Endodermal cell (in vitro differentiated cells): ENCODE results near the gene GRIA4. TPM values are rescaled to one million over a fixed set of nuclear protein-coding genes. Genes with fewer than 3 reads are reported as not detected.

ENCODE experiments used
- DNase-seq: peaks from one replicate; pipeline ENCODE4 v3.0.0-alpha.2; 2017
- H3K27ac ChIP-seq: 2 replicates; pipeline ENCODE4 v1.5.1; 2013; ENCODE audit warnings: mild to moderate bottlenecking, low read depth, low read length, moderate library complexity
- H3K27me3 ChIP-seq: 2 replicates; pipeline ENCODE4 v1.6.1; 2013; ENCODE audit warnings: mild to moderate bottlenecking, low read length, moderate library complexity; ENCODE audit not compliant: insufficient read depth, control insufficient read depth, poor library complexity, severe bottlenecking
- H3K36me3 ChIP-seq: 2 replicates; pipeline ENCODE4 v1.7.0; 2013; ENCODE audit warnings: mild to moderate bottlenecking, low read length, moderate library complexity; ENCODE audit not compliant: control insufficient read depth, insufficient read depth
- H3K4me1 ChIP-seq: one replicate; pipeline ENCODE4 v1.7.0; 2013; ENCODE audit warnings: low read length; ENCODE audit not compliant: control insufficient read depth, insufficient read depth
- H3K4me3 ChIP-seq: 2 replicates; pipeline ENCODE4 v1.5.1; 2013; ENCODE audit warnings: mild to moderate bottlenecking, low read length, moderate library complexity
- H3K9ac ChIP-seq: 2 replicates; pipeline ENCODE4 v1.6.1; 2013; ENCODE audit warnings: mild to moderate bottlenecking, low read length, moderate library complexity; ENCODE audit not compliant: poor library complexity, severe bottlenecking; ENCODE audit errors: extremely low read depth
- H3K9me3 ChIP-seq: 2 replicates; pipeline ENCODE4 v1.6.1; 2013; ENCODE audit warnings: mild to moderate bottlenecking, low read length, moderate library complexity; ENCODE audit not compliant: control insufficient read depth
- H3K27ac Mint-ChIP-seq: 2 replicates; pipeline ENCODE4 v1.8.0; 2020; ENCODE audit warnings: mixed read lengths
- H3K27me3 Mint-ChIP-seq: 2 replicates; pipeline ENCODE4 v1.8.0; 2021; ENCODE audit warnings: mild to moderate bottlenecking, mixed read lengths; ENCODE audit not compliant: insufficient read depth
- H3K36me3 Mint-ChIP-seq: 2 replicates; pipeline ENCODE4 v1.8.0; 2020; ENCODE audit warnings: low read depth, mixed read lengths
- H3K4me1 Mint-ChIP-seq: 2 replicates; pipeline ENCODE4 v1.8.0; 2020; ENCODE audit warnings: mixed read lengths
- H3K4me3 Mint-ChIP-seq: 2 replicates; pipeline ENCODE4 v1.8.0; 2020; ENCODE audit warnings: mild to moderate bottlenecking, moderate library complexity, mixed read lengths
- H3K9me3 Mint-ChIP-seq: 2 replicates; pipeline ENCODE4 v1.8.0; 2020; ENCODE audit warnings: mild to moderate bottlenecking, mixed read lengths
- CTCF ChIP-seq: fragments of 200-600 bp; sonication (generic); conservative IDR thresholded peaks from 2 replicates; pipeline ENCODE4 v1.5.0; 2021; ENCODE audit warnings: antibody characterized with exemption, mild to moderate bottlenecking
- WGBS, 2 experiments: methylation state at CpG; one replicate each; pipeline versions ENCODE4 v1.1.5 to v1.1.7; 2013; ENCODE audit warnings: missing lambda C conversion rate in 2 of 2, mixed read lengths in 1 of 2; ENCODE audit not compliant: insufficient coverage in 1 of 2, insufficient read length in 1 of 2; 5-methylcytosine and 5-hydroxymethylcytosine counted together
- total RNA-seq, 2 donors: library from RNA; stranded (reverse); fragmentation: NEBNext Ultra II Directional in 1 of 2; extraction: Animal tissue kit (Norgen Biotek cat#: 25700) in 1 of 2; gene quantifications; 2 replicates in 1 of 2; 3 replicates in 1 of 2; pipeline ENCODE4 v1.2.1, GENCODE V29; 2021

Gene GRIA4
- total RNA-seq, 2 donors from 2014 or later, result 0.18 to 0.37 TPM

- Mint-ChIP-seq H3K36me3 (no peaks in the 10 kb centered on the region), H3K9me3 (no peaks in the 10 kb centered on the region)
These were observed 339.2 kb downstream of the GRIA4 start for GRCh38 chr11:105948918-105949590.

GRCh38 chr11:105953886-105954285 lies 344.0 kb downstream of the GRIA4 start:
- H3K4me1 ChIP-seq, result no peaks in the 10 kb centered on the region
- no peaks in the 10 kb centered on the region for H3K9me3 ChIP-seq
- H3K27me3 ChIP-seq, result no peaks in the 10 kb centered on the region
- no peak overlapping the region for H3K27ac ChIP-seq
- Mint-ChIP-seq H3K27me3 (no peaks in the 10 kb centered on the region), H3K4me3 (no peak overlapping the region), H3K4me1 (no peaks in the 10 kb centered on the region), H3K9me3 (peaks cover 14% of the 10 kb centered on the region), H3K36me3 (no peaks in the 10 kb centered on the region), H3K27ac (no peak overlapping the region)
- no peak for TF ChIP-seq CTCF
- no peak overlapping the region for H3K9ac ChIP-seq
- DNase-seq, result no peak
- no peaks in the 10 kb centered on the region for H3K36me3 ChIP-seq
- H3K4me3 ChIP-seq, result no peak overlapping the region

More at GRCh38 chr11:105948918-105949590, 339.2 kb downstream of the GRIA4 start:
- Mint-ChIP-seq H3K27ac (no peak overlapping the region), H3K4me1 (no peaks in the 10 kb centered on the region), H3K27me3 (no peaks in the 10 kb centered on the region), H3K4me3 (no peak overlapping the region)
- no peak overlapping the region for H3K4me3 ChIP-seq
- no peaks in the 10 kb centered on the region for H3K9me3 ChIP-seq
- H3K27me3 ChIP-seq, result no peaks in the 10 kb centered on the region
- no peak overlapping the region for H3K9ac ChIP-seq
- no peaks in the 10 kb centered on the region for H3K4me1 ChIP-seq
- TF ChIP-seq CTCF, result no peak
- 100% methylated on average over 2 of the region's 4 CpGs; no CpG with 5 or more reads in 1 of the 2 experiments for WGBS, 2 experiments
- DNase-seq, result no peak
- H3K27ac ChIP-seq, result no peak overlapping the region
- no peaks in the 10 kb centered on the region for H3K36me3 ChIP-seq

GRCh38 chr11:105960252-105961245 lies 350.7 kb downstream of the GRIA4 start:
- H3K9me3 Mint-ChIP-seq, result peaks cover 14% of the 10 kb centered on the region
- H3K27ac ChIP-seq, result no peak overlapping the region
- peak; percentile 85 for DNase-seq

More at GRCh38 chr11:105960252-105961245, 350.7 kb downstream of the GRIA4 start:
- H3K36me3 Mint-ChIP-seq, result no peaks in the 10 kb centered on the region
- Histone ChIP-seq H3K9me3 (no peaks in the 10 kb centered on the region), H3K9ac (no peak overlapping the region), H3K36me3 (no peaks in the 10 kb centered on the region), H3K4me3 (no peak overlapping the region), H3K27me3 (no peaks in the 10 kb centered on the region), H3K4me1 (no peaks in the 10 kb centered on the region)
- no peaks in the 10 kb centered on the region for H3K4me1 Mint-ChIP-seq
- WGBS, 2 experiments, result 89 to 98% methylated on average over 8 to 21 of the region's 22 CpGs
- H3K27me3 Mint-ChIP-seq, result no peaks in the 10 kb centered on the region
- TF ChIP-seq CTCF, result no peak
- H3K27ac Mint-ChIP-seq, result peak overlapping the region; percentile 75
- H3K4me3 Mint-ChIP-seq, result no peak overlapping the region
